CD4-positive, alpha-beta memory T cell (primary cell): ENCODE data around the gene TLE6. TPM values are rescaled to one million over a fixed set of nuclear protein-coding genes. Genes with fewer than 3 reads are reported as not detected.

ENCODE experiments used
- CTCF ChIA-PET: fragments of 350-600 bp; sonication (Branson Sonifier 250); formaldehyde crosslinking; loops from one replicate; lab custom pipeline; 2021; ENCODE audit warnings: inconsistent platforms; ENCODE audit not compliant: partially characterized antibody; lab: Charles Lee
- POLR2A ChIA-PET: fragments of 350-600 bp; sonication (Branson Sonifier 250); formaldehyde crosslinking; loops from one replicate; lab custom pipeline; 2021; ENCODE audit not compliant: partially characterized antibody; lab: Charles Lee
- DNase-seq, 5 donors: peaks; one replicate each; pipeline versions ENCODE4 v3.0.0 to v3.0.0-alpha.2; 2020 to 2022; ENCODE audit warnings: mixed read lengths in 1 of 5
- H3K27ac ChIP-seq: one replicate; pipeline ENCODE4 v1.7.0; 2013; ENCODE audit warnings: low read depth, low read length
- H3K27me3 ChIP-seq: 2 replicates; pipeline ENCODE4 v1.7.0; 2013; ENCODE audit warnings: mild to moderate bottlenecking, low read length, moderate library complexity; ENCODE audit not compliant: insufficient read depth
- H3K36me3 ChIP-seq: 2 replicates; pipeline ENCODE4 v1.7.0; 2013; ENCODE audit warnings: mild to moderate bottlenecking, low read length, moderate library complexity; ENCODE audit not compliant: insufficient read depth
- H3K4me1 ChIP-seq: 2 replicates; pipeline ENCODE4 v1.7.0; 2013; ENCODE audit warnings: mild to moderate bottlenecking, low read length, moderate library complexity; ENCODE audit not compliant: insufficient read depth
- H3K4me3 ChIP-seq, 2 donors: one replicate each; pipeline ENCODE4 v1.7.0; 2013; ENCODE audit warnings: low read length in 2 of 2, mild to moderate bottlenecking in 1 of 2
- H3K9me3 ChIP-seq, 2 donors: one replicate each; pipeline ENCODE4 v1.7.0; 2013; ENCODE audit warnings: low read length in 2 of 2, control low read depth in 1 of 2; ENCODE audit not compliant: control insufficient read depth in 1 of 2
- H3K27ac Mint-ChIP-seq, 7 donors: one replicate each; pipeline ENCODE4 v1.8.0; 2020 to 2021; ENCODE audit warnings: mixed read lengths in 7 of 7, mild to moderate bottlenecking in 6 of 7, inconsistent platforms in 3 of 7, moderate library complexity in 3 of 7
- H3K27me3 Mint-ChIP-seq, 2 donors: one replicate each; pipeline ENCODE4 v1.8.0; 2020 to 2021; ENCODE audit warnings: mixed read lengths in 2 of 2
- H3K36me3 Mint-ChIP-seq, 2 donors: one replicate each; pipeline ENCODE4 v1.8.0; 2020 to 2021; ENCODE audit warnings: mixed read lengths in 2 of 2, inconsistent platforms in 1 of 2, mild to moderate bottlenecking in 1 of 2
- H3K4me1 Mint-ChIP-seq, 4 donors: one replicate each; pipeline ENCODE4 v1.8.0; 2020 to 2021; ENCODE audit warnings: mixed read lengths in 4 of 4, mild to moderate bottlenecking in 1 of 4
- H3K4me3 Mint-ChIP-seq, 8 donors: one replicate each; pipeline ENCODE4 v1.8.0; 2020 to 2021; ENCODE audit warnings: mixed read lengths in 8 of 8, mild to moderate bottlenecking in 7 of 8, moderate library complexity in 6 of 8, inconsistent platforms in 3 of 8
- H3K9me3 Mint-ChIP-seq, 8 donors: one replicate each; pipeline ENCODE4 v1.8.0; 2020 to 2021; ENCODE audit warnings: mixed read lengths in 8 of 8, mild to moderate bottlenecking in 5 of 8, inconsistent platforms in 3 of 8, moderate library complexity in 1 of 8
- intact Hi-C: fragments of 100-400 bp; cut with micrococcal nuclease; formaldehyde crosslinking; loops from one replicate; pipeline ENCODE4 v1.15.1; 2023
- polyA plus RNA-seq, 2 donors: library from polyadenylated mRNA; unstranded; fragments of 300-500 nt; fragmentation: Illumina TruSeq; gene quantifications; one replicate each; pipeline ENCODE4 v1.2.3, GENCODE V29; 2021
- total RNA-seq, 2 experiments: library from RNA; stranded (reverse); gene quantifications; one replicate each; pipeline ENCODE4 v1.2.3, GENCODE V29; 2021

TLE6 gene
- total and polyA plus RNA-seq, 4 experiments from 2014 or later, result not detected

DNA sequence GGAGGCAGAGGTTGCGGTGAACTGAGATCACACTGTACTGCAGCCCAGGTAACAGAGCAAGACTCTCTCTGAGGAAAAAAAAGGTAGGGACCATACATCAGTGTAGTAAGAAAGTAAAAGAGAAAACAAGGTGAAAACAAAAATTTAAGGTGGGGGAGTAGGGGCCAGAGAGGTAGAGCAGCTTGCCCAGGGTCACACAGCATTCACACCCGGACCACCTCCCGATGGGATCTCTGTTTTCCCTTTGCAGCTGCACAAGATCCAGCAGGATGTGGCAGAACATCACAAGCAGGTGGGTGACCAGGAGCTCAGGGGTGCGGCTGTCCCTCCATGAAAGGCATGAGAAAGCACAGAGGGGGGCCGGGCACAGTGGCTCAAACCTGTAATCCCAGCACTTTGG, 4.5 kb downstream of the TLE6 start:
- H3K27ac ChIP-seq, result no peak overlapping the region
- Mint-ChIP-seq H3K9me3 (no peaks in the 10 kb centered on the region), H3K27me3 (peaks cover 8 to 16% of the 10 kb centered on the region in 2 donors), H3K4me1 (peaks cover 2 to 4% (median 4%) of the 10 kb centered on the region in 4 donors), H3K36me3 (peaks cover 0 to 3% of the 10 kb centered on the region in 2 donors), H3K27ac (no peak overlapping the region), H3K4me3 (no peak overlapping the region)
- no peak overlapping the region for H3K4me3 ChIP-seq
- CTCF ChIA-PET, result no interaction called here
- DNase-seq, result no peak
- H3K4me1 ChIP-seq, result peaks cover 5% of the 10 kb centered on the region
- no peaks in the 10 kb centered on the region for H3K36me3 ChIP-seq
- POLR2A ChIA-PET, result interaction anchor here (1.6 kb wide), 1 partner anchor 71 kb away, joined by 5 read pairs; no protein-coding TSS in a partner anchor
- intact Hi-C loops, result no loop called here
- no peaks in the 10 kb centered on the region for H3K27me3 ChIP-seq
- no peaks in the 10 kb centered on the region for H3K9me3 ChIP-seq

DNA sequence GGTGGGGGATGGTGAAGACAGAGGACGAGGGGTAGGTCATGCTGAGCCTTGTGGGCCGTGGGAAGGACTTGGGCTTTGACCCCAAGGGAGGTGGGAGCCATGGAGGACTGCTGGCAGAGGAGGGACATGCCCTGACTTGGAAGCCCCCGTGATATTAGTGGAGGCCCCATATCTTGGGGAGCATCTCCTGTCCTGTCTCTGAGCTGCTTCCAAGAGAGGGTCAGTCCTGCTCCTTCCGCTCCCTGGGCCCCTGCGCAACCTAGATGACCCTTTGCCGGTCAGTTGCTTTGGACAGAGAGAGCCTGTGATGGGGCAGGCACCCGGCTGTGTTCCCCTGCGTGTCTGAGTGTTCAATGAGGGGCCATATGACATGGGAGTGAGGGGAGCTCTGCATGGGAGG, 5.2 kb downstream of the TLE6 start:
- peaks cover 1% of the 10 kb centered on the region for H3K4me1 ChIP-seq
- Mint-ChIP-seq H3K9me3 (no peaks in the 10 kb centered on the region), H3K4me1 (peaks cover 0 to 3% (median 0%) of the 10 kb centered on the region in 4 donors), H3K27ac (no peak overlapping the region), H3K36me3 (no peaks in the 10 kb centered on the region), H3K27me3 (peaks cover 10 to 14% of the 10 kb centered on the region in 2 donors), H3K4me3 (no peak overlapping the region)
- ChIA-PET CTCF (no interaction called here), POLR2A (no interaction called here)
- no peaks in the 10 kb centered on the region for H3K27me3 ChIP-seq
- H3K4me3 ChIP-seq, result no peak overlapping the region
- no peaks in the 10 kb centered on the region for H3K9me3 ChIP-seq
- no peaks in the 10 kb centered on the region for H3K36me3 ChIP-seq
- no peak for DNase-seq
- H3K27ac ChIP-seq, result no peak overlapping the region
- intact Hi-C loops, result no loop called here

DNA sequence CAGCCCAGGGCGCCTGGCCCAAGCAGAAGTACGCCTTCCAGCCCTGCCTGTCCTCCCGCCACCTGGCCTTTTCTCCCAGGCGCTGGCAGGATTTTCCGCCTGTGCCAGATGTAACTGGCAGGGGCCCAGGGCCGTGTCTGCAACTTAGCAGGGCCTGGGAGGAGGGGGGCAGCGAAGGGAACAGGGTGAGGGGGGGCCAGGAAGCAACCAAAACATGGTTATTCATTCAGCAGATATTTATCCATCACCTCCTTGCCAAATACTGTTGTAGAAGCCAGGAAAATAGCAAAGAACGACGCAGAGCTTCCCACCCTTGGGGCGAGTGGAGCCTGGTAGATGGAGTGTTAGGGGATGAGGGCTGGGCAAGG, 5.6 kb downstream of the TLE6 start:
- Mint-ChIP-seq H3K4me1 (peaks cover 0 to 3% (median 0%) of the 10 kb centered on the region in 4 donors), H3K4me3 (no peak overlapping the region), H3K9me3 (no peaks in the 10 kb centered on the region), H3K27ac (no peak overlapping the region), H3K27me3 (peaks cover 10 to 14% of the 10 kb centered on the region in 2 donors), H3K36me3 (no peaks in the 10 kb centered on the region)
- H3K27me3 ChIP-seq, result no peaks in the 10 kb centered on the region
- no peak for DNase-seq
- no peaks in the 10 kb centered on the region for H3K9me3 ChIP-seq
- no peak overlapping the region for H3K27ac ChIP-seq
- intact Hi-C loops, result no loop called here
- H3K36me3 ChIP-seq, result no peaks in the 10 kb centered on the region
- no peaks in the 10 kb centered on the region for H3K4me1 ChIP-seq
- H3K4me3 ChIP-seq, result no peak overlapping the region
- CTCF ChIA-PET, result no interaction called here
- POLR2A ChIA-PET, result no interaction called here

DNA sequence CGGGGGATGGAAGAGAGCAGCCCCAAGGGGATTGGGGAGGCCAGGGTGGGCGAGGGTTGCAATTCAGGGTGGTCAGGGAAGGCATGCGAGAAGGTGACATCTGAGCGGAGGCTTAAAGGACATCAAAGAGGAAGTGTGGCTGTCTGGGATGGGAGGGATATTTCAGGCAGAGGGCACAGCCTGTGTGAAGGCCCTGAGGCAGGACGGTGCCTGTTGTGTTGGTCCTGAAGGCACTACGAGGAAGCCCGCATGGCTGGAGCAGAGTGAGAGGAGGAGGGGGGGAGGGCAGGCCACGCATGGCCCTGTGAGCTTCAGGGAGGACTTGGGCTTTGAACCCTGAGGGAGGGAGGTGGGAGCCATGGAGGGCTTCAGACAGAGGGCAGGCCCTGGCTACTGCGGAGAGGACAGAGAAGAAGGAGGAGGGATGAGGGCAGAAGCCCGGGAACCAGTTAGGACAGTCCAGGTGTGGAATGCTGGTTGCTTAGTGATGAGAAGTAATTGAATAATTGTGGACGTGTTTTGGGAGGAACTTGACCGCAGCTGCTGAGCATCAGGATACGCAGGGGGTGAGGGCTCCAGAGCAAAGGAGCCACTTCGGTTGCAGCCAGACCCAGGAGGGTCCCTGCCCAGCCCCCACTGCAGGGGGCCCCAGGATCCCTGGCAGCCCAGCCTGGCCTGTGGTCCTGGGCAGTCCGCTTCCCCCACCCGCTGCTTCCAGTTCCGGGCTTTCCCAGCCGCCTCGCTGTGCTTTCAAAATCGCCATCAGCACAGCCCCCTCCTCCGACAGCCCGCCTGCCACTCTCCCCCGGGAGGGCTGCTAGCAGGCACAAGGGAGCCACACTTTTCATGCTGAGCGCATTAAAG, 6.2 kb downstream of the TLE6 start:
- DNase-seq, result no peak
- POLR2A ChIA-PET, result no interaction called here
- CTCF ChIA-PET, result no interaction called here
- Mint-ChIP-seq H3K36me3 (no peaks in the 10 kb centered on the region), H3K4me3 (peak overlapping the region in 1 of 8 donors; percentile 57), H3K9me3 (no peaks in the 10 kb centered on the region), H3K4me1 (peaks cover 0 to 3% (median 0%) of the 10 kb centered on the region in 4 donors), H3K27me3 (peaks cover 10 to 15% of the 10 kb centered on the region in 2 donors), H3K27ac (no peak overlapping the region)
- no peak overlapping the region for H3K4me3 ChIP-seq
- no peaks in the 10 kb centered on the region for H3K9me3 ChIP-seq
- no peaks in the 10 kb centered on the region for H3K27me3 ChIP-seq
- intact Hi-C loops, result no loop called here
- no peak overlapping the region for H3K27ac ChIP-seq
- no peaks in the 10 kb centered on the region for H3K4me1 ChIP-seq
- no peaks in the 10 kb centered on the region for H3K36me3 ChIP-seq

GRCh38 chr19:2984215-2984528, 6.8 kb downstream of the TLE6 start:
- H3K27ac ChIP-seq, result no peak overlapping the region
- intact Hi-C loops, result no loop called here
- Mint-ChIP-seq H3K9me3 (no peaks in the 10 kb centered on the region), H3K4me1 (peaks cover 0 to 3% (median 0%) of the 10 kb centered on the region in 4 donors), H3K27ac (no peak overlapping the region), H3K4me3 (no peak overlapping the region), H3K27me3 (peaks cover 10 to 17% of the 10 kb centered on the region in 2 donors), H3K36me3 (no peaks in the 10 kb centered on the region)
- no peaks in the 10 kb centered on the region for H3K9me3 ChIP-seq
- DNase-seq, result no peak
- no peak overlapping the region for H3K4me3 ChIP-seq
- no peaks in the 10 kb centered on the region for H3K4me1 ChIP-seq
- ChIA-PET POLR2A (no interaction called here), CTCF (no interaction called here)
- H3K36me3 ChIP-seq, result no peaks in the 10 kb centered on the region
- no peaks in the 10 kb centered on the region for H3K27me3 ChIP-seq

DNA sequence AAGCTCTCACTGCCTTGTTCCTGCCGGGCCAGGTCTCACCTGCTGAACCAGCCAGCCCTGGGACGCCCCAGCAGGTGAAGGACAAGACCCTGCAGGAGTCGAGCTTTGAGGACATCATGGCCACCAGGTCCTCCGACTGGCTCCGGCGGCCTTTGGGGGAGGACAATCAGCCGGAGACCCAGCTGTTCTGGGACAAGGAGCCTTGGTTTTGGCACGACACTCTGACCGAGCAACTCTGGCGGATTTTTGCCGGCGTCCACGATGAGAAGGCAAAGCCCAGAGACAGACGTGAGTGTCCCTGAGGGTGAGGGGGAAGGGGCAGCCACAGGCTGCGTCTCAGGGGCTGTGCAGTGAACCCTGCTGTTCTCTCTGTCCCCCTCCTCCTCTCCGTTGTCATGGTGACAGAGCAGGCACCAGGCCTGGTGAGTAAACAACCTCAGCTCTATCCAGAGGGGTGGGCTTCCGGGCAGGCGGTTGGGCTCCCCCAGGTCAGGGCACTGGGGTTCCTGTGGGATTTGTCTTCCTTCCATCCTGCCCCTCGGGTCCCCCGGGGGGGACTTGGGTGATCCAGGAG, 9.7 kb downstream of the TLE6 start:
- CTCF ChIA-PET, result no interaction called here

GRCh38 chr19:2987797-2988196, 10.4 kb downstream of the TLE6 start:
- Mint-ChIP-seq H3K27me3 (peaks cover 10 to 14% of the 10 kb centered on the region in 2 donors), H3K36me3 (no peaks in the 10 kb centered on the region), H3K4me3 (no peak overlapping the region), H3K4me1 (peaks cover 0 to 3% (median 0%) of the 10 kb centered on the region in 4 donors), H3K27ac (no peak overlapping the region), H3K9me3 (no peaks in the 10 kb centered on the region)
- Histone ChIP-seq H3K9me3 (no peaks in the 10 kb centered on the region), H3K4me3 (no peak overlapping the region), H3K27me3 (no peaks in the 10 kb centered on the region), H3K36me3 (no peaks in the 10 kb centered on the region), H3K27ac (no peak overlapping the region), H3K4me1 (no peaks in the 10 kb centered on the region)
- CTCF ChIA-PET, result interaction anchor here (1.5 kb wide), 1 partner anchor 11 kb away, joined by 3 read pairs; no protein-coding TSS in a partner anchor
- intact Hi-C loops, result no loop called here
- POLR2A ChIA-PET, result no interaction called here
- DNase-seq, result no peak

More for the DNA sequence above, 9.7 kb downstream of the TLE6 start:
- POLR2A ChIA-PET, result no interaction called here
- Mint-ChIP-seq H3K4me3 (no peak overlapping the region), H3K27ac (no peak overlapping the region), H3K36me3 (no peaks in the 10 kb centered on the region), H3K27me3 (peaks cover 10 to 14% of the 10 kb centered on the region in 2 donors), H3K9me3 (no peaks in the 10 kb centered on the region), H3K4me1 (peaks cover 0 to 3% (median 0%) of the 10 kb centered on the region in 4 donors)
- intact Hi-C loops, result no loop called here
- H3K27ac ChIP-seq, result no peak overlapping the region
- H3K4me3 ChIP-seq, result no peak overlapping the region
- H3K27me3 ChIP-seq, result no peaks in the 10 kb centered on the region
- no peaks in the 10 kb centered on the region for H3K36me3 ChIP-seq
- H3K9me3 ChIP-seq, result no peaks in the 10 kb centered on the region
- no peaks in the 10 kb centered on the region for H3K4me1 ChIP-seq
- no peak for DNase-seq
